GM12892 (cell line): ENCODE data around the gene GREB1L.

ENCODE experiments used
- POLR2A ChIP-seq: IDR thresholded peaks from 2 replicates; pipeline ENCODE4 v1.6.1; 2011; ENCODE audit warnings: low read depth, low read length, control low read depth
- TAF1 ChIP-seq: IDR thresholded peaks from 2 replicates; pipeline ENCODE4 v1.6.1; 2011; ENCODE audit warnings: low read depth, mild to moderate bottlenecking, control low read depth, low read length, borderline replicate concordance

GRCh38 chr18:21481739-21482138 is 239.7 kb downstream of the GREB1L start:
- TF ChIP-seq TAF1 (no peak), POLR2A (no peak)
